NCI-H128 (cell line): ENCODE results near the gene PARP8.

Experiments
- DNase-seq: peaks from one replicate; lab custom pipeline; 2025; ENCODE audit not compliant: unreplicated experiment; lab: John Stamatoyannopoulos, UW

Gene PARP8

GRCh38 chr5:50887889-50888633, 221.6 kb downstream of the PARP8 start:
- no peak for DNase-seq

DNA sequence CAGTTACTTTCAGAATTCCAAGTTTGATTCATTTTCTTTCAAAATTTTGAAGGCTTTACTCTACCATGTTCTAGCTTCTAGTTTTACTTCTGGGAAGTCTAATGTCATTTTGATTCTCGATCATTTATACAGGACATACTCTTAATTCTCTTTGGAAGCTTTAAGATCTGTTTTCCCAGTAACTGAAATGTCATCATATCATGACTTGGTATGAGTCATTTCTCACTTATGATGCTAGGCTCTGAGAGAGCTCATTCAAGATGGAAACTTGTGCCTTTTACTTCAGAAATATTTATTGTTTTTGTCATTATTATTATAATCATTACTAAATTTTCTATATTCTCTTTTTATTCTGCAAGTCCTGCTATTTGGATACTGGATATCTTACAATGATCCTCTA, 222.3 kb downstream of the PARP8 start:
- no peak for DNase-seq

GRCh38 chr5:50889790-50890189, 223.4 kb downstream of the PARP8 start:
- DNase-seq: peak; percentile 4
